Hematopoietic multipotent progenitor cell treated with erythropoietin and hydrocortisone succinate and interleukin-3 and kit ligand, for 4 days (in vitro differentiated cells): ENCODE measurements around the gene PKP3.
"Not testable (repeated sequence)": the region's sequence is repeated elsewhere in the genome, so short reads cannot be mapped to it uniquely, and the experiment has no call there.

Experiments used
- DNase-seq: peaks from one replicate; pipeline ENCODE4 v3.0.0-alpha.2; 2015

Gene PKP3

DNA sequence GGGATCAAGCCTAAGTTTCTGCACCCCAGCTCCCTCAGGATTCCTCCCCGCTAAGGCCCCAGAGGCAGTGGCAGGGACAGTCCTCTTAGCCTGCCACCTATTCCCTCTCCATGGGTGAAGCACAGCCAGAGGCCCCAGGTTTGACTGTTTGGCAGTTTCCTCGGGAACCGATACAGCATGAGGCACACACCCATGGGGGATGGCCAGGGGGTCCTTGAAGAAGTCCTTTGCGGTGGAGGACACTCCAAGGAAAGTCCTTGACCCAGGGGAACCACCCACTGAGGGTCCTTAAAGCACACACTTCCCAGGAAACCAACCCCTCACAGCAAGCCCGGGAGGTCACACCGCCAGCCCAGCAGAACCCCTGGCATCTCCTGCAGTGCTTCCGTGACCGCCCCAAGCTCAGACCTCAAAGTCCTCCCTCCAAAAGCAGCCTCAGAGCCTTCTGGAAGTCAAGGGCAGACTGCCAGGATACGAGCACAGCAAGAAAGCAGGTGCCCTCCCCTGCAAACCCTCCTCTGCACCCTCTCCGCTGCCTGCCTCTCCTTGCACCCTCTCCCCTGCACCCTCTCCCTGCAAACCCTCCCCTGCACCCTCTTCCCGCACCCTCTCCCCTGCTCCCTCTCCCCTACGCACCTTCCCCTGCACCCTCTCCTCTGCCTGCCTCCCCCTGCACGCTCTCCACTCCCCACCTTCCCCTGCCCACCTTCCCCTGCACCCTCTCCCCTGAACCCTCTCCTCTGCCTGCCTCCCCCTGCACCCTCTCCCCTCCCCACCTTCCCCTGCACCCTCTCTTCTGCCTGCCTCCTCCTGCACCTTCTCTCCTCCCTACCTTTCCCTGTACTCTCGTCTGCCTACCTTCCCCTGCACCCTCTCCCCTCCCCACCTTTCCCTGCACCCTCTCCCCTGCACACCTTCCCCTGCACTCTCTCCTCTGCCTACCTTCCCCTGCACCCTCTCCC, 19.4 kb downstream of the PKP3 start:
- peak; percentile 74 for DNase-seq

DNA sequence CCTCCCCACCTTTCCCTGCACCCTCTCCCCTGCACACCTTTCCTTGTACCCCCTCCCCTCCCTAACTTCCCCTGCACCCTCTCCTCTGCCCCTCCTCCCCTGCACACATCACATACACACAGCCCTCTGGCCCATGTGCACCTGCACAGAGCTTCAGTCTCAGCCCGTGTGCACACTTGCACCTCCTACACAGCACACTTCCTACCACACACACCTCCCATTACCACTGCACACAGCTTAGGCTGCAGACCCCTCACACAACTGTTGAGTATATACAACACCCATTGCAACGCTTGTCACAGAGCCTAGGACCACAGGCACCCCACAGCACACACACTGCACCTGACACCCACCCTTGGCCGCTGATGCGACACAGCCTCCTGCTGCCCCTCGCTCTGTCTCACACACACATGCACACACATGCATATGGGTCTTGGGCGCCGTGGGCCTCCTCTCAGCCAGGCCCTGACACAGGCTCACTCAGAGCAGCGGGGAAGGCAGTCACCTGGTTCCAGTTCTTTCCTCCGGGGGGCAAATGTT, 20.4 kb downstream of the PKP3 start:
- no peak for DNase-seq

DNA sequence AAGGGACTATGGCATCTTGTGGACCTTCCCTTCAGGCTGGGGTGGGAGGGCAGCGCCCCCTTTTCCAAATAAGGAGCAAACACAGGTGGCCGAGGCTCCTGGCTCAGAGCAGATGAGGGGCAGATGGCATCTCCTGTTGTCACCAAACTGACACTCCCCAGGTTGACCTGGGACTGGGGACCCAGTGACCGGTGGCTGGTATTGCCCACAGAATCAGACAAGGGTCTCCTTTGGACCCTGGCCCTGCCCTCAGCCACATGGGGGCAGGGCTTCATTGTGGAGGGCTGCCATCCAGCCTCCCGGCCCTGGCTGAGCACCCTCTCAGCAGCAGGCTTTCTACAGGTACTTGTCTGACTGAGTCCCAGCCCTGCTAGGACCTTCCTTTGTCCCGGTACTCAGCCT, 21.6 kb downstream of the PKP3 start:
- DNase-seq = no peak

DNA sequence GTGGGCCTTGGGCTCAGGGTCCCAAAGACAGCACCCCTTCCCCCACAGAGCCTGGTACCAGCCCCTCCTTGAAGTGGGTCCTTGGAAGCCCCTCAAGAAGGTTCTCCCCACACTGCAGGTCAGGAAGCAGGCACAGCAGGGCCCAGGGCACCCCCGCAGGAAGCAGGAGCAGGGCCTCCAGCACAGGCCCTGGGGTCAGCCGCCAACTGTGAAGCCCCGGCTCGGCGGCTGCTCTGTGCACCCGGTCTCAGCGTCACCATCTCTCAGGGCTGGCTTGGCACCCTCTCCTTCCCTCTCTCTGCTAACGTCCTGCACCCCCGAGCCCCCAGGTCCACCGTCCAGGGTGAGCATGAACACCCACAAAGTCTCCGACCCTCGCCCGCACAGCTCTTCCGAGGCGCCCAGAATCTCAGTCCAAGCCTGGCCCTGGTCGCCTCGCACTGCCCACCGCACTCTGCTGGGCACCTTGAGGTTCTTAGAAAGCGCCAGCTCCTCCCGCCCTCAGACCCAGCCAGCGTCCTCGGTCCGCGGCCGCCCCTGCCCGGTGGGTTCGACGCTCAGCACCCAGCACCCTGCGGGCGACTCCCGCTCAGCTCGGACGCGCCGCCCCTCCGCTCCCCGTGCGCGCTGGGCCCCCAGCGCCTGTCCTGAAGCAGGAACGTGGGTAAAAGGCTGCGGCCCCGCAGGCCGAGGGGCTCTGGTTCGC, 22.2 kb downstream of the PKP3 start:
- no peak for DNase-seq

DNA sequence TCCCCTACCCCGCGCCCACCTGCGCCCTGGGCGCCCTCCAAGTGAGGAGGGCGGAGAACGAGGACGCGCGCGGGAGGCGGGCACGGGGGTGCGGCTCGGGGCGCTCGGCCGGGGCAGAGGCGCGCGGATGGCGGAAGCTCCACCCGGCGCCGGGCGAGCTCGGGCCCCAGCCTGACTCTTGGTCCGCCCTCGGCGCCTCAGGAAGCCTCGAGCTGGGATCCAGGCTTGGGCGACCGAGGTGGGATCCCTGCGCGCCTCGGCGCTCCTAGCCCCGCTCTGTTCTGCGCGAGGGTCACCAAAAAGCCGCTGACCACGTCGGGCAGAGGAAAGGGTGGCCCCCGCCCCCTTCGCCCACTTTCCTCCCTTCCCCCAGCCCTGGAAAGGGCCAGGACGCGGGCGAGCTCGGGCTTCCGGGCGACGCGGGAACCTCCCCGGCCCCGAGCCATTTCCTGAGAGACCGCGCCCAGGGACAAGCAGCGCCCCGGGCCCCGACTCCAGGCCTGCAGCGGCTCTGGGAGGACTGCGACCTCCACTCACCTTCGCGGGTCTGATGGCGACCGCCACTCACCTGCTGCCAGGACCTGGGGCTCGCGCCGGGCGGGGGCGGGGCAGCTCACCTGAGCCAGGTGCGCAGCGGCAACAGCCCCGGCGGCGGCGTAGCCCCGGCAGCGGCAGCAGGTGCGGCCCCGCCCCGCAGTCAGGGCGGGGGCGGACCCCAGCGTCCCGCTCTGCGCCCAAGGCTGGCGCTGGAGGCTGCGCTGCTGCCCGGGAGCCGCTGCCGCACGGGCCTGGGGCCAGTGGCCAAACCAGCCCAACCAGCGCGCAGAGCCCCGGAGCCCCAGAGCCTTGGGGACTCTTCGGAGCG, 23.0 kb downstream of the PKP3 start:
- peak; percentile 70 for DNase-seq

DNA sequence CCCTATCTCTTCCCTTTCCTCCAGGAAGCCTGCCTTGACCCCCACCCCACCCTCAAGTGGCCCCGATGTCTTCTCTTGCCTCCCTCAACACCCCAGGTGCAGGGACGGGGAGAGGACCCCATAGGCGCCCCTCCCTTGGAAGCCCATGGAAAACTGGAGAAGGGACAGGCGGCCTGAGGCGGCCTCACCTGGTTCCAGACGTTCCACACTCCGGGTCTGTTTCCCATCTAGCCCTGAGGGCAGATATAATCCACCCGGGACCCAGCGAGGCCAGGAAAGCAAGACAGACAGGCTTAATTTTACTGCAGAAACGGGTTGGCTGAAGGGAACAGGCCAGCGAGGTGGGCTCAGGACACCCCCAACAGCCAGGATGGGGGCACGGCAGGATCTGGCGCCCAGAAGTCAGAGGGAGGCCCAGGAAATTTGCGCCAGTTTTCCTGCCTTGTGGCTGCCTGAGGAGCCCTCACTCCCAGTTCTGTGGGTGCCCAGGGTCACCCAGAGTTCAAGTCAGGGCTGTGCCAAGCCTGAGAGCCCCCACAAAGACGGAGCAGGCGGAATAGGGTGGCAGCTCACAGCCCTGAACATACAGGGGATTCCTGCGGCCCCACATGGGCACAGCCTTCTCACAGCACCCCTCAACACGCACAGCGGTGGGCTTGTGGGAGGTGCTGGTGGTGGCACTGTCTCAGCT, 23.8 kb downstream of the PKP3 start:
- DNase-seq = no peak

DNA sequence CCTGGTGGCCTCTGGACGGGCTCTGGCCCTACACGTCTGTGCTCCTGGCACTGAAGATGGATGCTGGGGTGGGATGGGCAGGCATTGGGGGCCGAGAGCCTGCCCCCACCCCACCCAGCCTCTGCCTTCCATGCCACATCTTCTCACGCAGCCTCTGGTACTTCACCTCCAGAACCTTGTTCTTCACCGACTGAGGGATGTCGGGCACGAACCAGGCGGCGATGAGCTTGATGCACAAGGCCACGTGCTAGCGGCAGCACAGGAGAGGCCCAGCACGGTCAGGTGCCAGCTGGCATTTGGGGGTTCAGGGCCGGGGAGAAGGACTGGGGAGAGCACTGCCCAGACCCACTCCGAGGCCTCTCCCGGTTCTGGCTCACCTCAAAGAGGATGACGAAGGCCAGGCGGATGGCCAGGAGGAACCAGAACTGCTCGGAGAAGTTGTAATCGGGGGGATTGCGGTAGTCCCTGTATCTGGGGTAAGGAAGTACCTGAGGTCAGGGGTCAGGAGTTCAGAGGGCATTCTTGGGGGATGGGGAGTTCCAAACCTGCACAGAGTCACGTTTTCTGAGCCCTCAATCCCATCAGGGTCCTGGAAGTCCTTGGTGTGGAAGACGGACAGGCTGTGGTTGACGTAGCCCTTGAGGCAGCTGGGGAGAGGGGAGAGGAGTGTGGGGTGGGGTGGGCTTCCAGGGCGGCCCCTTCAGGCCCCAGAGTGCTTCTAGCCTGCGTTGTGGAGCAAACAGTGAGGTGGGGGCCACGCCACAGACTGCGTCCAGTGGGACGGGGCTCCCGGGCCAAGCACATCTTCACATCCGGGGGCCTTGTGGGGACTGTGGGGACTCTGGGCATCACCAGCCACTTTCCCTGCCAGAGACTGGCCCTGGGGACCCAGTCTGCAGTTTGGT, 24.6 kb downstream of the PKP3 start:
- no peak for DNase-seq

DNA sequence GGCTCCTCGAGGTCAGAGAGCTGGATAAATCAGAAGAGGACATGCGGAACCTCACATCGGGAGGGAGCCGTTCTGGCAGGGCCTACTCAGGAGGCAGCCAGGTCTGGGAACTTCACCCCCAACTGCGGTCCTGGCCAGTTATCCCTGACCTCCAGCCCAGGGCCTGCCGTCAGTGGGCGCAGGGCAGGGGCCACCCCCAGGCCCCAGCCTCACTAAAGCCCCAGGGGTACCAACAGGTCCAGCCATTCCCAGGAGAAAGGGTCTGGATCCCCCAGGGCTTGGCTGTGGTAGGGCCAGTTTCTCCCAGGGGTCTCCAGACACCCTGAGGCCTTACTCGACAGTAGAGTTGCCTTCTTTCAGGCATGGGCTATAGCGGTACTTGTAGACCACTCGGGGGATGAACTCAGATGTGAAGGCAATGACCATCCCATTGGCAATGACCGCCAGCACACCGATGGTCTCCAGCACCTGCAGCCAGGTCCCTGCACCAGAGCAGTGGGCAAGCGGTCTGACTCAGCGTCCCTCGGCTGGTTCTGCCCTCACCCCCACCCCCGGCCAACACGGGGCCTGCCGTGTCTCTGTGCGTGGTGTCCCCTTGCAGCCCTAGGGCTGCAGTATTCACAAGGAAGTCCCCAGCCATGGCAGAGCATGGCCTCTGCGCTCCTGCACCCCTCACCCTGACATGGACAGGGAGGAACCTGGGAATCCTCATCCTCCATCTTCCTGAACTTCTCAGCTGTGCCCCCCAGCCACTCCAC, 25.4 kb downstream of the PKP3 start:
- no peak for DNase-seq

DNA sequence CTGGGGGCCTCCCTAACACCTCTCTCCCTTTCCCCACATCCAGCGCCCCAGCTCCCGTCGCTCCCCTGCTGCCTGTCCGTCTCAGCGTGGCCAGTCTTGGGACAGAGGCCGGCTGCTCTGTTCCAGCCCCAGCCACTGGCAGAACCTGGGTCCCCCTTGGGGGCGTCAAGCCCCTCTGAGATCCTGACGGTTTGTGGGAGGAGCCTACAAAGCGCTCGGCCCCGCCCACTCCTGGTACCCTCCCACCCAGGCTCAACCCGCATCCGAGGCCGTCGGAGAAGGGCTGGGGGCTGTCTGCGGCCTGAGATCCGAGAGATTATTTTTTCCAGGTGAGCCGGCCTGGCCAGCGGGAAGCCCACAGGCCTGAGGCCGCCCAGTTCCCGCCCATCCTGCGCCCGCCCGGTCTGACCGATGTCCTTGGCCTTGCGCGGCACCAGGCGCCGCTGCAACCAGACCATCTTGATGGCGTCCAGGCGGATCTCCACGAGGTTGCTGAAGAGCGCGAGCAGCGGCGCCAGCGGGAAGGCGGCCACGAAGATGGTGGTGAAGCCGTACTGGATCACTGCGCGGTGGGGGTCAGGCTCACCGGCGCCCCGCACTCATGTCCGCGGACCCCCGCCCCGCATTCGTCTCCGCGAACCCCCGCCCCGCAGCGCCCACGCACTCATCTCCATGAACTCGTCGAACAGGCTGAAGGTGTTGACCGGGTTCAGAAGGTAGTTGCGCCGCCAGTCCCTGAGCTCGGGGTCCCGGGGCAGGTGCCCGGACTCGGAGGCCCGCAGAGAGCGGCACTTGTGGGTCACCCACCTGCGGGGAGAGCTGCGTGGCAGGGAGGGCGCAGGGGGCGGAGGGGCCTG, 26.3 kb downstream of the PKP3 start:
- no peak for DNase-seq

DNA sequence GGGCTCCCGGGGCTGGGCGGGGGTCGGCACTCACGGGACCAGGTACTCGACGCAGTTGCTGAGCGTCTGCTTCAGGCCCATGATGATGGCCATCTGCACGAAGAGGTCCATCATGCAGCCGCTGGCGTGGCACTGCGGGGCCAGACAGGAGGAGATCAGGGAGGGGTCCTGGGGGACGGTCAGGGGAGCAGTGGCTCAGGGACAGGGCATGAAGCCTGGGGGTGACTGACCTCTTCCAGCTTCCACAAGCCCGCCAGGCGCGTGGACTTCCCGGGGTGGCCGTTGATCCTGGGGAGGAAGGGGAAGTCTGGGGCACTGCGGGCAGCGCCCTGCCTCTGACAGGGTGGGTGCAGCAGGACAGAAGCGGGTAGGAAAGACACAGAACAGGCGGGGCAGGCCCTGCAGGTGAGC, 26.9 kb downstream of the PKP3 start:
- no peak for DNase-seq

DNA sequence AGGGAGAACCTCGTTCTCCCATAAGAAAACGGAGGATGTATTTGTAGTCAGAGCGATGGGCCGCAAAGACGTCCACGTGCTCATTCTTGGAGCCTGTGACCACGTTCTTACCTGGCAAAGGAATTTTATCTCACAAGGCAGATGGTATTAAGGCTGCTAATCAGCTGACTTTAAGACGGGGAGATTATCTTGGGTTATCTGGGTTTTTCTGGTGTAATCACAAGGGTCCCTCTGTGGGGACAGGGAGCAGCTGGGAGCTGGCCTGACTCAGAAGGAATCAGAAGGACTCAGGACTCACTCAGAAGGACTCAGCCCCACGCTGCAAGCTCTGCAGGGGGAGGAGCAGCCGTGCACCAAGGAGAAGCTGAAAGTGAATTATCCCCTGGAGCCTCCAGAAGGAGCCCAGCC, 28.2 kb downstream of the PKP3 start:
- peak; percentile 37 for DNase-seq

DNA sequence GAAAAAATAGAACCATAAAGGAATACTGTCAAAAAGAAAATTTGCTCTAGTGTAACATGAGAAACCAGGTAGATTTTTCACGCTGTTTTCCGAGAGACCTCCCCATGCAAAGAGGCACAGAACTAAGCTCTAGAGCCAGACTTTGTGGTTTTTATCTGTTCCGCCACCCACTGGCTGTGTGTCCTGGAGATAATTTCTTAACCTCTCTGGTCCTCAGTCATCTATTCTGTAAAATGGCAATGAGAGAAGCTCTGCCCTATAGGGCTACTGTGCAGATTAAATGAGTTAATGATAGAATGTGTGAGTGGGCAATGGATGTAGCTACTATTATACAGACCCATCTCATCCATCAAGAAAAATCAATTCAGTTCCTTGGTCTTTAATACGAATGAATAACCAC, 30.2 kb downstream of the PKP3 start:
- no peak for DNase-seq

DNA sequence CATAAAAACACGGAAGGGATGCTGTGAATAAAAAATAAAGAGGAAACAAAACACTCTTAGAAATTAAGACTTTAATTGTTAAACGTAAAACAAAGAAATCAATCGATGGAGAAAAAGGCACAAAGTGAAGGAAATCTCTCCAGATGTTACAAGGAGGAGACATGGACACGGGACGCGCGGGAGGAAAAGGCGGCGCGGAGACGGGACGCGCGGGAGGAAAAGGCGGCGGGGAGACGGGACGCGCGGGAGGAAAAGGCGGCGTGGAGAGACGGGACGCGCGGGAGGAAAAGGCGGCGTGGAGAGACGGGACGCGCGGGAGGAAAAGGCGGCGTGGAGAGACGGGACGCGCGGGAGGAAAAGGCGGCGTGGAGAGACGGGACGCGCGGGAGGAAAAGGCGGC, 30.8 kb downstream of the PKP3 start:
- not testable (repeated sequence) for DNase-seq

DNA sequence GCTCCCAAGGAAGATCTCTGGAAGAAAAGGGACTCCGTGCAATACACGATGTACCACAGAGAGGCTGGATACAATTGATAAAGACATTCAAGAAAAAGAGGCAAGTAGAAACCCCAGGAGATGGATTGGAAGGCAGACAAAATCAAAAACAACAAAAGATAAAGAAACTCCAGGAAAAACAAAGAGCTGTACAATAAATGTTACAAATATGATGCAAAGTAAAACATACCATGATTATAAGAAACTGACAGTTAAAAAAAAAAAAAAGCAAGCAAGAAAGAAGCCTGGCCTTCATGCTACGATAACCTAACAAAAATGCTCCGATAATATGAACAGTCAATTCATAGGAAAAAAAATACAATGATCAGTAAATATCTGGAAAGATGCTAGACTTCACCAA, 31.3 kb downstream of the PKP3 start:
- DNase-seq = no peak

DNA sequence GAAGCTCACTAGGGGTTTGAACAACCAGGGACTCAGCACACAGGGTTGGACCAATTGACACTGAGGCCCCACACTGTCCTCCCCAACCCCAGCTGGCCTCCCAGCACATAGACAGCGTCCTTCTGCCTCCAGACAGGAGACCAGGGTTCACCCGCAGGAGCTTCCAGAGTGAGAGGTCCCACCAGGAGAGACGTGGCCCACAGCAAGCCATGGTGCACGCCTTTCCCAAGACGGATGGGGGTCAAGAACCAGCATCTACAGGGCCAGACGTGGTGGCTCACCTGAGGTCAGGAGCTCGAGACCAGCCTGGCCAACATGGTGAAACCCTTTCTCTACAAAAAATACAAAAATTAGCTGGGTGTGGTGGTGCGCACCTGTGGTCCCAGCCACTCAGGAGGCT, 32.8 kb downstream of the PKP3 start:
- no peak for DNase-seq

DNA sequence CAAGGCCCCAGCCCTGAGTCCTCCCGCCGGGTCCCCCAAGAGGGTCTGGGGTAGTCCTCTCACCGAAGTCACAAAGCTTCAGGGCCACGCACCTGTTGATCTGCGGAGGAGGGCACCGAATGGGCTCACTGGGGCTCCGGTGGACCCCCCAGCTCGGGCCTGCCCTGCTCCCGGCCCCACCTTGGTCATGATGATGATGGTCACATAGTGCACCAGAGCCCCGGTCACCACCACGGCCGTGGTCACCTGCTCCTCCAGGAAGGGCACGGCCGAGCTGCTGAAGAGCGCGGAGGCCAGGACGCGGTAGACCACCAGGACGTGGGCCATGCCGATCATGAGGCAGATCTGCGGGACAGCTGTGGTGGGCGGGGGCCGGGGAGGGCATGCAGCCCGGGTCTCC, 34.3 kb downstream of the PKP3 start:
- DNase-seq = no peak

DNA sequence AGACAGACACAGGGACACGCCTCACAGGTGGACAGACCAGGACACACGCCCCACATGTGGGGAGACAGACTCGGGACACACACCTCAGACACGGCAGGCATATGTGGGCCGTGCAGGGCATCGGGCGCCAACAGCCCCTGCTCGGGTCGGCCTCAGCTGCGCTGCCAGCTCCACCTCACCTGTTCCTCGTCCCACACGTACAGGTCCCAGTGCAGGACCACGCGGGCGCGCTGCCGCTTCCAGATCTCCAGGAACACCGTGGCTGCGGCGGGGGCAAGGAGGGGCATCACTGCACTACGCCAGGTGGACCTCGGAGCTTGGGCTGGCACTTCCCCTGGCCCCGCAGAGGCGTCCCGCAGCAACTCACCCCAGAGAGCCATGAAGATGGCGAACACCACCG, 35.4 kb downstream of the PKP3 start:
- no peak for DNase-seq

DNA sequence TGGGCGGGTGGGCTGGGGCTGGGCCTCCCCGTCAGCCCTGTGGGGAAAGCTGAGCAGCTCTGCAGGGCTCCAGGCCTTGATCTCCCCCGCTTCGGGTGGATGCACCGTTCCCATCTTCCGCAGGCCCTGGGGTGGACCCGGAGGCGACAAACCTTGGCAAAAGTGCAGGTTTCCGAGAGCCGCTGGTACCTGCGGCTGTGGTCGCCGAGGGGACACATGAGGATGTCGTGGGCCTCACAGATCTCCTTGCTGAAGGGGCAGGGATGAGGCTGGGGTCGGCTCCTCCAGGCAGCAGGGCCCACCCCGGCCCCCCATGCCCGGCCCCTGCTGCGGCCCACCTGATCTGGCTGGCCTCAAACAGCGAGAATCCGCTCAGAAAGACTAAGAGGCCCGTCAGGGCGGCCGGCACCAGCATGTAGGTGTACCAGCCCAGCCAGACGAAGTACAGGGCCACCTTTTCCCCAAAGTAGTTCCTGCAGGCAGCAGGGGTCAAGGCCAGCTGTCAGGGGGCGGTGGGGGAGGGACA, 36.0 kb downstream of the PKP3 start:
- no peak for DNase-seq

DNA sequence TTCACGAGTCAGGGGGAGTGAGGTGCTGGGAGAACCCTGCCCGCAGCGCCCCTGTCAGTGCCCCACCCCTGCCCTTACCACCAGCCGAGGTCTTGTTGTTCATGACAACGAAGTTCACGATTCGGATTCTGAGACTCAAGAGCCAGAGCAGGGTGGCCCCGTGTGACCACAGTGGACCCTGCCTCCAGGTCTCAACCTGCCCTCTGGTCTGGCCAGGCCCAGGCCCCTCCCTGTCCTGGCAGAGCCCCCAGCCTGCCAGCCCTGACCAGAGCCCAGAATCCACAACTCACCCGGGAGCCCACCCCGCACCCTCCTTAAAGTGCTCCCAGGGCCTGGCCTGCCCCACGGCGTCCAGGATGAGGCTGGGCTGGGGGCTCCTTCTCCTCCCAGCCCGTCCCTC, 37.9 kb downstream of the PKP3 start:
- no peak for DNase-seq
